Measurements from ENCODE around the gene PLB1.

DNA sequence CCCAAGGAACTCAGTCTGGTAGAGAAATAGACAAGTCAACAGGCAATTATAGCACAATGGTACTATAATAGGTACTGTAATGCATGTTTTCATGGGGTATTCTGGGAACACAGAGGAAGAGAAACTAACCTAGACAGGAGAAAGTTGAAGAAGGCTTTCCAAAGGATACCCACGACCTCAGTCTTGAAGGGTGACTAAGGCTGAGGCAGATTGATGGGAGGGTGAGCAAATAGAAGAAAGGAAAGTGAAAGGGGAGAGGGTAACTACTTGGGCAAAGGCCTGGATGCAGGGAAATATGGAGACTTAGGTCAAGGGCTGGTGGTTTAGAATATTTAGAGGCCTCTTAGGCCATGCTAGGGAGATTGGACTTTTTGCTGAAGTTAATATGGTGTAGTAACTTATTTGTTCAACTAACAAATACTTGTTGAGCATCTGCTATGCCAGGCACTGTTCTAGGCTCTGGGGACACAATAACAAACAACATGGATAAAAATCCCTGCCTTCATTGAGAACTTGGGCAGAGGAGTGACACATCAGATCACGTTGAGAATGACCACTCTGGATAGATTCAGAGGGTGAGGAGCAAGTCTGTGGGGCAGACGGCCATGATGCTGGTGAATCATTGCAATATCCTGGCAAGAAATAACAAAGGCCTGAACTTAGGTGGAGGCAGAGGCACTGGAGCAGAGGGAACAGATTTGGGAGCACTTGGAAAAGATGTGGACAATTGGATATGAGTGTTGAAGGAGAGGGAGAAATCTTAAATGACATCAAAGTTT is 56.4 kb downstream of the PLB1 start:
- TF ChIP-seq EZH2 (IDR thresholded peaks at IDR 0.05) (no peak), POLR2AphosphoS5 (IDR thresholded peaks at IDR 0.05; ENCODE audit: borderline replicate concordance, low read depth, low read length) (no peak)
